ENCODE results near the gene MCTP1. TPM values are rescaled to one million over a fixed set of nuclear protein-coding genes. Genes with fewer than 3 reads are reported as not detected.

MCTP1 gene
- total and polyA plus RNA-seq, 2 donors, result 5.9 to 20.2 TPM

DNA sequence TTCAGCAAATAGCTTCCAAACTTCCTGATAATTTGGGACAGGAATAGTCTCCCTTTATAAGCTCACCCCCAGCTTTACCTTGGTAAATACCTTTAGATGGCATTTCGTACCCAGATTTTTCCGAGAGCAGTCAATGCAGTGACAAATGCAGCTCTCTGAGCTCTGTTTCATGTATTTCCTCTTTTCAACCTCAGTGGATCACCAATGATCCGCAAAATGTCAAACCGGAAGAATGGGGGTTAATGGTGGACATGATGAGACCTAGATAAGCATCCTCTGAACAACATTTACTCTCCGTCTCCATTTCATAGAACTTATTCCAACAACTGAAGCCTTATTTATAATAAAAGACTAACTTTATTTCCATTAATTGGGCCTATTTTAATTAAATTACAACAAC lies 227.3 kb downstream of the MCTP1 start:
- no peaks in the 10 kb centered on the region for H3K36me3 ChIP-seq (ENCODE audit: control insufficient read depth in 2 of 2, insufficient read depth in 2 of 2, low read length in 1 of 2)
- peaks cover 0 to 5% of the 10 kb centered on the region in 2 donors for H3K4me1 ChIP-seq (ENCODE audit: control insufficient read depth in 2 of 2, insufficient read depth in 2 of 2, low read length in 2 of 2)
- H3K27me3 ChIP-seq (ENCODE audit: control insufficient read depth in 2 of 2, insufficient read depth in 1 of 2, low read length in 1 of 2), result no peaks in the 10 kb centered on the region
- H3K4me3 ChIP-seq (ENCODE audit: low read length in 2 of 2), result no peak overlapping the region
- no peak for DNase-seq (ENCODE audit: low read depth in 6 of 9, low spot score in 9 of 9)
- 62% methylated on average over 5 of the region's 5 CpGs for WGBS
- H3K9me3 ChIP-seq (ENCODE audit: control insufficient read depth in 2 of 2, insufficient read depth in 1 of 2, low read length in 1 of 2), result no peaks in the 10 kb centered on the region
- no peak overlapping the region for H3K27ac ChIP-seq (ENCODE audit: low read depth in 1 of 2, low read length in 1 of 2)

- no peaks in the 10 kb centered on the region for H3K4me1 ChIP-seq (ENCODE audit: control insufficient read depth in 2 of 2, insufficient read depth in 2 of 2, low read length in 2 of 2)
- WGBS, result 97% methylated on average over 7 of the region's 7 CpGs
- H3K36me3 ChIP-seq (ENCODE audit: control insufficient read depth in 2 of 2, insufficient read depth in 2 of 2, low read length in 1 of 2), result no peaks in the 10 kb centered on the region
- H3K4me3 ChIP-seq (ENCODE audit: low read length in 2 of 2), result no peak overlapping the region
- DNase-seq (ENCODE audit: low read depth in 6 of 9, low spot score in 9 of 9), result no peak
- H3K9me3 ChIP-seq (ENCODE audit: control insufficient read depth in 2 of 2, insufficient read depth in 1 of 2, low read length in 1 of 2), result no peaks in the 10 kb centered on the region
- H3K27me3 ChIP-seq (ENCODE audit: control insufficient read depth in 2 of 2, insufficient read depth in 1 of 2, low read length in 1 of 2), result no peaks in the 10 kb centered on the region
- H3K27ac ChIP-seq (ENCODE audit: low read depth in 1 of 2, low read length in 1 of 2), result no peak overlapping the region
Observed at GRCh38 chr5:95053253-95053652, 231.6 kb downstream of the MCTP1 start.

DNA sequence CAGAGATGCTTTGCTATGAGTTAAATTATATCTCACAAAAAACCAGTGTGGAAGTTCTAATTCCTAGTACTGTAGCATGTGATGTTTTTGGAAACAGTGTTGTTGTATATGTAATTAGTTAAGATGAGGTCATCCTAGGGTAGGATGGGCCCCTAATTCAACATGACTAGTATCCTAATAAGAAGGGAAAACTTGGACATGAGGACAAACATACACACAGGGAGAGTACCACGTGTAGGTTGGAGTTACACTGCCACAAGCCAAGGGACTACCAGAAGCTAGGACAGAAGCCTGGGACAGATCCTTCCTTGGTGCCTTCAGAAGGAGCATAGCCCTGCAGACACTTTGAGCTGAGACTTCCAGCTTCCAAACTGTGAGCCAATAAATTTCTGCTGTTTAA lies 234.2 kb downstream of the MCTP1 start:
- H3K36me3 ChIP-seq (ENCODE audit: control insufficient read depth in 2 of 2, insufficient read depth in 2 of 2, low read length in 1 of 2), result no peaks in the 10 kb centered on the region
- no peak for DNase-seq (ENCODE audit: low read depth in 6 of 9, low spot score in 9 of 9)
- H3K27ac ChIP-seq (ENCODE audit: low read depth in 1 of 2, low read length in 1 of 2), result no peak overlapping the region
- no peaks in the 10 kb centered on the region for H3K9me3 ChIP-seq (ENCODE audit: control insufficient read depth in 2 of 2, insufficient read depth in 1 of 2, low read length in 1 of 2)
- 95% methylated on average over 1 of the region's 1 CpG for WGBS
- H3K4me1 ChIP-seq (ENCODE audit: control insufficient read depth in 2 of 2, insufficient read depth in 2 of 2, low read length in 2 of 2), result no peaks in the 10 kb centered on the region
- no peak overlapping the region for H3K4me3 ChIP-seq (ENCODE audit: low read length in 2 of 2)
- no peaks in the 10 kb centered on the region for H3K27me3 ChIP-seq (ENCODE audit: control insufficient read depth in 2 of 2, insufficient read depth in 1 of 2, low read length in 1 of 2)

DNA sequence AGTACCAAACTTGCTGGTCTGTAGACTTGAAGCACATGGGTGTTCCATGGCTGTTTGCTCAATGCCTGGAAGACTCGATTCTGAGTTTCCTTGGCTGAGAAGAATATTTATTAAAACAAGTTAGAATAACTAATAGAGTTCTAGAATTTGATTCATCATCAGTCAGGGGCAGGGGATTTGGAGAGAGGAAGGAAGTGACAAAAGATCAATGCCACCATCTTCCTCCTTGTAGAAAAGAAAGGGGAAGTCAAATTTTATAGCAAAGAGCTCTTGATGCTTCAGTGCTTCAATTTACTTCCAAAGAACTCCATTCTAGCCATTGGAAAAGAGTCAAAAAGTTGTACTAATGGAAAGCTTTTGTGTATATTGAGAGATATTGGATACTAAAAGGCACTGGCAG lies 236.3 kb downstream of the MCTP1 start:
- Histone ChIP-seq H3K9me3 (ENCODE audit: control insufficient read depth in 2 of 2, insufficient read depth in 1 of 2, low read length in 1 of 2) (no peaks in the 10 kb centered on the region), H3K4me1 (ENCODE audit: control insufficient read depth in 2 of 2, insufficient read depth in 2 of 2, low read length in 2 of 2) (no peaks in the 10 kb centered on the region), H3K36me3 (ENCODE audit: control insufficient read depth in 2 of 2, insufficient read depth in 2 of 2, low read length in 1 of 2) (no peaks in the 10 kb centered on the region), H3K27ac (ENCODE audit: low read depth in 1 of 2, low read length in 1 of 2) (no peak overlapping the region), H3K4me3 (ENCODE audit: low read length in 2 of 2) (no peak overlapping the region), H3K27me3 (ENCODE audit: control insufficient read depth in 2 of 2, insufficient read depth in 1 of 2, low read length in 1 of 2) (no peaks in the 10 kb centered on the region)
- no peak for DNase-seq (ENCODE audit: low read depth in 6 of 9, low spot score in 9 of 9)
- 27% methylated on average over 1 of the region's 1 CpG for WGBS

- WGBS, result 76% methylated on average over 5 of the region's 5 CpGs
- Histone ChIP-seq H3K4me1 (ENCODE audit: control insufficient read depth in 2 of 2, insufficient read depth in 2 of 2, low read length in 2 of 2) (no peaks in the 10 kb centered on the region), H3K9me3 (ENCODE audit: control insufficient read depth in 2 of 2, insufficient read depth in 1 of 2, low read length in 1 of 2) (no peaks in the 10 kb centered on the region), H3K27ac (ENCODE audit: low read depth in 1 of 2, low read length in 1 of 2) (no peak overlapping the region), H3K4me3 (ENCODE audit: low read length in 2 of 2) (no peak overlapping the region), H3K27me3 (ENCODE audit: control insufficient read depth in 2 of 2, insufficient read depth in 1 of 2, low read length in 1 of 2) (no peaks in the 10 kb centered on the region), H3K36me3 (ENCODE audit: control insufficient read depth in 2 of 2, insufficient read depth in 2 of 2, low read length in 1 of 2) (no peaks in the 10 kb centered on the region)
- no peak for DNase-seq (ENCODE audit: low read depth in 6 of 9, low spot score in 9 of 9)
Observed at GRCh38 chr5:95045181-95045965, 239.5 kb downstream of the MCTP1 start.

DNA sequence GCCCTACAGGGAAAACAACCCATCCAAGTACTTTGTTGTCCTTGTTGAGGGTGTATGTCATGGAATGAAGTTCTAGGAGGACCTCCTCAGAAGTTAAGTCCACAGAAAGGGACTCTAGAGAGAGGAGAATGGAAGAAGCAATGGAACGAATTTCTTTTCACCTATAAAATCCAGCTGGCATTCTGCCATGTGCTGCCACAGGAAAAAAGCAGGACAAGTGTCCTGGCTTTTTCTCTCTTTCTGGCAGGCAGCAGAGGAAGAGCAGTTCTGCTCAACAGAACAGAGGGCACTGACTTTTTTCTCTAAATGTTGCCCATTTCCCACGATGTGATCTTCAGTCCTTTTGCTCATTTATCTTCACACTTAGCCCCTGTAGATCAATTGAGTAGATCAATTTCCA lies 240.8 kb downstream of the MCTP1 start:
- Histone ChIP-seq H3K36me3 (ENCODE audit: control insufficient read depth in 2 of 2, insufficient read depth in 2 of 2, low read length in 1 of 2) (no peaks in the 10 kb centered on the region), H3K9me3 (ENCODE audit: control insufficient read depth in 2 of 2, insufficient read depth in 1 of 2, low read length in 1 of 2) (no peaks in the 10 kb centered on the region), H3K4me3 (ENCODE audit: low read length in 2 of 2) (no peak overlapping the region), H3K4me1 (ENCODE audit: control insufficient read depth in 2 of 2, insufficient read depth in 2 of 2, low read length in 2 of 2) (no peaks in the 10 kb centered on the region), H3K27me3 (ENCODE audit: control insufficient read depth in 2 of 2, insufficient read depth in 1 of 2, low read length in 1 of 2) (no peaks in the 10 kb centered on the region), H3K27ac (ENCODE audit: low read depth in 1 of 2, low read length in 1 of 2) (no peak overlapping the region)
- 89% methylated on average over 2 of the region's 2 CpGs for WGBS
- no peak for DNase-seq (ENCODE audit: low read depth in 6 of 9, low spot score in 9 of 9)

GRCh38 chr5:95043648-95044047 lies 241.2 kb downstream of the MCTP1 start:
- DNase-seq (ENCODE audit: low read depth in 6 of 9, low spot score in 9 of 9), result no peak
- Histone ChIP-seq H3K4me1 (ENCODE audit: control insufficient read depth in 2 of 2, insufficient read depth in 2 of 2, low read length in 2 of 2) (no peaks in the 10 kb centered on the region), H3K36me3 (ENCODE audit: control insufficient read depth in 2 of 2, insufficient read depth in 2 of 2, low read length in 1 of 2) (no peaks in the 10 kb centered on the region), H3K27ac (ENCODE audit: low read depth in 1 of 2, low read length in 1 of 2) (no peak overlapping the region), H3K4me3 (ENCODE audit: low read length in 2 of 2) (no peak overlapping the region), H3K27me3 (ENCODE audit: control insufficient read depth in 2 of 2, insufficient read depth in 1 of 2, low read length in 1 of 2) (no peaks in the 10 kb centered on the region), H3K9me3 (ENCODE audit: control insufficient read depth in 2 of 2, insufficient read depth in 1 of 2, low read length in 1 of 2) (no peaks in the 10 kb centered on the region)
- WGBS, result 90% methylated on average over 3 of the region's 3 CpGs

DNA sequence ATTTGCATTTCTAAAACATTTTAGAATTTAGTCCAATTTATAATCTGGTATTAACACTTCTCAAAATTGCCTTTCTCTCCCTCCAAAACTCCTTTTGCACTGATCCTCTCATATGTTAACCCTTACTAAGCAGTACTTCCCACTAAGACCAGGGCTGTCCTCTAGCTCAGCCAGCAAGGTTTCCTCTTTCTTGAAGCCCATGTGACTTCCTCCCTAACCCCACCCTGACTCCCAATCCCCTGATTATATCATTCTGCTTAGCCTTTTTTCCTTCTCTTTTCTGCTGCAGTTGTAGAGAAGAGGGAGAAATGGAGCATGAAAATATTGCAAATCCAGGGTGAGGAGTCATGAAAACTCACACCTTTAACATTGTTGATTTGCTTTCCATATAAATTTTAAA lies 241.7 kb downstream of the MCTP1 start:
- Histone ChIP-seq H3K9me3 (ENCODE audit: control insufficient read depth in 2 of 2, insufficient read depth in 1 of 2, low read length in 1 of 2) (no peaks in the 10 kb centered on the region), H3K36me3 (ENCODE audit: control insufficient read depth in 2 of 2, insufficient read depth in 2 of 2, low read length in 1 of 2) (no peaks in the 10 kb centered on the region), H3K4me3 (ENCODE audit: low read length in 2 of 2) (no peak overlapping the region), H3K27ac (ENCODE audit: low read depth in 1 of 2, low read length in 1 of 2) (no peak overlapping the region), H3K27me3 (ENCODE audit: control insufficient read depth in 2 of 2, insufficient read depth in 1 of 2, low read length in 1 of 2) (no peaks in the 10 kb centered on the region), H3K4me1 (ENCODE audit: control insufficient read depth in 2 of 2, insufficient read depth in 2 of 2, low read length in 2 of 2) (no peaks in the 10 kb centered on the region)
- DNase-seq (ENCODE audit: low read depth in 6 of 9, low spot score in 9 of 9), result no peak

- Histone ChIP-seq H3K27me3 (ENCODE audit: control insufficient read depth in 2 of 2, insufficient read depth in 1 of 2, low read length in 1 of 2) (no peaks in the 10 kb centered on the region), H3K36me3 (ENCODE audit: control insufficient read depth in 2 of 2, insufficient read depth in 2 of 2, low read length in 1 of 2) (no peaks in the 10 kb centered on the region), H3K4me3 (ENCODE audit: low read length in 2 of 2) (no peak overlapping the region), H3K4me1 (ENCODE audit: control insufficient read depth in 2 of 2, insufficient read depth in 2 of 2, low read length in 2 of 2) (no peaks in the 10 kb centered on the region), H3K27ac (ENCODE audit: low read depth in 1 of 2, low read length in 1 of 2) (no peak overlapping the region), H3K9me3 (ENCODE audit: control insufficient read depth in 2 of 2, insufficient read depth in 1 of 2, low read length in 1 of 2) (no peaks in the 10 kb centered on the region)
- WGBS, result 94% methylated on average over 4 of the region's 4 CpGs
- DNase-seq (ENCODE audit: low read depth in 6 of 9, low spot score in 9 of 9), result no peak
Observed at GRCh38 chr5:95042037-95042436, 242.9 kb downstream of the MCTP1 start.
